ENCODE measurements around the gene HOXB7.

HOXB7 gene

DNA sequence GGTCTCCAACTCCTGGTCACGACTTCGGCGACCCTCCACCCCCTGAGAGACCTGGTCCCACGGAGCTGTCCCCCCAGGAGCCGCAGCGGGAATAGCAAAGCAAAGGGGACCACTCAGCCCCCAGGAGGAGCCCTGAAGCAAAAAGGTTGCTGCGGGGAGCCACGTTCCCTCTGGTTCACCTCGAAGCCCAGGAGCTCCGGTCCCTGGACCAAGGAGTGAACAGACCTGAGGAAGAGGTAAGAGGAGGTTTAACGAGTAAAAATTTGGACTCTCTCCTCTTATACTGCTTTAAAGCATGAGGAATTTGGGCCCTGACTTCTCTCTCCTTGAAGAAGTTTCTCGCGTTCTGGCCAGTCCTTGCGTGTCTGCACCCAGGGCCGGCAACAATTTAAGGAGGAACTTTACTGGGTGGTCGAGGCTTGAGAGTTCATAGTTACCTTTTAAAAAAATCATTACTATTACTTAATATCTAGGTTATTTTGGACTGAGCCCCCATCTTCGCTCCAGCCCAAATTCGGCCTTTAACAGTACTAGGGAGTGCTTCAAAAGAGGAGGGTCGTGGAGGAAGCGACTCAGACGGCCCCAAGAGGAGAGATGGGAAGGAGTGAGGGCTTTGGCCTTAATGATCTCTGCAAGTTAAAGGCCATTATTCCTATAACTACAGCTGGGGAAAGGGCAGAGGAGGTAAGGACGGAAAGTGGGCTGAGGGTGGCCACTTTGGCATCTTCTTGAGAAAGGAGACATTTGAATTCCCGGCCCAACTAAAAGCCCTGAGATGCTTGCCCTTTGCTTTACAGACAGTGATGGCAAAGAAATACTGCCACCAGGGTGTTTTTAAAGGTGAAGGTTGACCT, 32.3 kb upstream of the HOXB7 start:
- POLR2A ChIA-PET: no interaction called here
- DNase-seq (ENCODE audit: low read depth, low spot score): no peak
- H3K4me3 ChIP-seq (ENCODE audit: low read depth, low read length): no peak overlapping the region
- TF ChIP-seq, protein P1, sequence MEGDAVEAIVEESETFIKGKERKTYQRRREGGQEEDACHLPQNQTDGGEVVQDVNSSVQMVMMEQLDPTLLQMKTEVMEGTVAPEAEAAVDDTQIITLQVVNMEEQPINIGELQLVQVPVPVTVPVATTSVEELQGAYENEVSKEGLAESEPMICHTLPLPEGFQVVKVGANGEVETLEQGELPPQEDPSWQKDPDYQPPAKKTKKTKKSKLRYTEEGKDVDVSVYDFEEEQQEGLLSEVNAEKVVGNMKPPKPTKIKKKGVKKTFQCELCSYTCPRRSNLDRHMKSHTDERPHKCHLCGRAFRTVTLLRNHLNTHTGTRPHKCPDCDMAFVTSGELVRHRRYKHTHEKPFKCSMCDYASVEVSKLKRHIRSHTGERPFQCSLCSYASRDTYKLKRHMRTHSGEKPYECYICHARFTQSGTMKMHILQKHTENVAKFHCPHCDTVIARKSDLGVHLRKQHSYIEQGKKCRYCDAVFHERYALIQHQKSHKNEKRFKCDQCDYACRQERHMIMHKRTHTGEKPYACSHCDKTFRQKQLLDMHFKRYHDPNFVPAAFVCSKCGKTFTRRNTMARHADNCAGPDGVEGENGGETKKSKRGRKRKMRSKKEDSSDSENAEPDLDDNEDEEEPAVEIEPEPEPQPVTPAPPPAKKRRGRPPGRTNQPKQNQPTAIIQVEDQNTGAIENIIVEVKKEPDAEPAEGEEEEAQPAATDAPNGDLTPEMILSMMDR (IDR thresholded peaks at IDR 0.05; ENCODE audit: insufficient read depth, low read length, missing control alignments): no peak
- CTCF ChIA-PET: interaction anchor here (0.7 to 1.4 kb wide), 3 partner anchors 19 to 28 kb away, joined by 3 to 5 read pairs (median 4); no protein-coding TSS in a partner anchor

DNA sequence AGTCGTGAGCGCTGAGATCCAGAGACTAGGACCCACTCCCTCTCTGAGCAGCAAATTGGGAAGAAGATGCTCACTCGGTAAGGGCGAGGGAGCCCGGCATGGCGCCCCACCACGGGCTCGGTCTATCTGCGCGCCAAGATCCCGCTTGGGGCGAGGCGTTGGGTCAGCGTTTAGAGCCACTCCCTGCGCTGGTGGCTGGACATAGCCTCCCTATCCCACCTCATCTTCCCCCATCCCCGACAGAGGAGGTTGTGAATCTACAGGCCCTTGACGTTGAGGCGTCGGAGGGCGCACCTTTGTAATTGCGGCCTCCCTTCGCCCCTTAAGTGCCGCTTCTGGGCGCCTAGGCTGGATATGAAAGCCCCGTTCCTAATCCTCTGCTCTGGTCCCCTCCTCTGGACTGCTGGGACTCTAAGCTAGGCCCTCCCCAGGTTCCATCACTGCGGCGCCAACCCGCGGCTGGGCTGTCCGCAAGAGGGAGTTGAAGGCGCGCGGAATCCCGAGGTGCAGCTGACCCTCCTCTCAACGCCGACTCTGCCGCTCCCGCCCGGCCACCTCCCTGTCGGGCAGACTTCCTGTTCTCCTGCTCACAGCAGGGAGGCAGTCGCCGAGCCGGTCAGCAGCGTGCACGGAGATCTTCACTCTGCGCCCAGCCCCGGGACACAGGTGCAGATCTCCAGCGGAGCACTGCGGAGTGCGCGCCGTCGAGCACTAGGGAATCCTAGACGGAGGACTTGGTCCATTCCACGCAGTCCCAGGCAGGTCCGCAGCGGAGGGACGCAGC, 31.4 kb upstream of the HOXB7 start:
- CTCF ChIA-PET: interaction anchor here (0.7 to 1.2 kb wide), 2 partner anchors 20 to 21 kb away, joined by 3 to 4 read pairs; no protein-coding TSS in a partner anchor
- H3K4me3 ChIP-seq (ENCODE audit: low read depth, low read length): no peak overlapping the region
- no peak for DNase-seq (ENCODE audit: low read depth, low spot score)
- TF ChIP-seq, protein P1 (IDR thresholded peaks at IDR 0.05; ENCODE audit: insufficient read depth, low read length, missing control alignments): no peak
- POLR2A ChIA-PET: no interaction called here

DNA sequence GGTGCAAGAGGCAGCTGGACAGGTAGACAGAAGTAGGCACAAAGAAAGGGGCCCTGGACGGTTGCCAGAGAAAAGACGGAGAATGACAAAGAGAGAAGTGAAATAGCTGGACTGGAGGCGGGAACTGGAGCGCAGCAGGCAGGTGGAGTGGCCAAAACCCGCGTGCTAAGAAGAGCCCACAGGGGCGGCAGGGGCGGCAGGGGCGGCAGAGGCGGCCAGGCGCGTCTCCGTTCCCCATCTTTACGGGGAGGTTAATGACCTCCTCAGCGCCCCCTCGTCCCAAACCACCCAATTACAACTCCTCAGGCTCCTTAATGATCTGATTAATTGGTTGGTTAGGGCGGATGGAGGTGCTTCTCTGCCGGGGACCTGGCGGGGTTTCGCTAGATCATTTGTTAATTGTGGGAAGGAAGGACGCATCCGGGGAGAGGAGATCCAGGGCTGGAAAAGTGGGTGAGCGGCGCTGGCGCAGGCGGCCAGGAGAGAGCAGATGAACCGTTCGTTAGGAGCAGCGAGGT, 30.8 kb upstream of the HOXB7 start:
- TF ChIP-seq, protein P1 (IDR thresholded peaks at IDR 0.05; ENCODE audit: insufficient read depth, low read length, missing control alignments): no peak

DNA sequence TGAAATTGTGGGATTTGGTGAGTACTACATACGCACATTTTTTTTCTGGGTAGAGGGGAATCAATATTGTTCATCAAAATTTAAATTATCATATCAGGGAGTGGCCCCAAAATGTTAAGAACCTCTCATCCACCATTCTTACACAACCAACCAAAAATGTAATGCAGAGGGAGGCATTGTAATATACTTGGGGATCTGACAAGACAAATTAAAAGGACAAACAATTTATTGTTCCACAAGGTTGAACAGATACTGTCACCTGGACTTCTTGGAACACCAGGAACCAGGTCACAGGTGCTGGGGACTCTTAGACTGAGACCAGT, 30.0 kb upstream of the HOXB7 start:
- no peak for DNase-seq (ENCODE audit: low read depth, low spot score)
- ChIA-PET POLR2A (no interaction called here), CTCF (interaction anchor here (1.2 to 1.4 kb wide), 3 partner anchors 9 to 379 kb away, joined by 3 to 4 read pairs (median 3); no protein-coding TSS in a partner anchor)
- H3K4me3 ChIP-seq (ENCODE audit: low read depth, low read length): no peak overlapping the region
- TF ChIP-seq, protein P1 (IDR thresholded peaks at IDR 0.05; ENCODE audit: insufficient read depth, low read length, missing control alignments): no peak

More for the DNA sequence above, 30.8 kb upstream of the HOXB7 start:
- no peak overlapping the region for H3K4me3 ChIP-seq (ENCODE audit: low read depth, low read length)
- ChIA-PET POLR2A (no interaction called here), CTCF (no interaction called here)
- no peak for DNase-seq (ENCODE audit: low read depth, low spot score)

DNA sequence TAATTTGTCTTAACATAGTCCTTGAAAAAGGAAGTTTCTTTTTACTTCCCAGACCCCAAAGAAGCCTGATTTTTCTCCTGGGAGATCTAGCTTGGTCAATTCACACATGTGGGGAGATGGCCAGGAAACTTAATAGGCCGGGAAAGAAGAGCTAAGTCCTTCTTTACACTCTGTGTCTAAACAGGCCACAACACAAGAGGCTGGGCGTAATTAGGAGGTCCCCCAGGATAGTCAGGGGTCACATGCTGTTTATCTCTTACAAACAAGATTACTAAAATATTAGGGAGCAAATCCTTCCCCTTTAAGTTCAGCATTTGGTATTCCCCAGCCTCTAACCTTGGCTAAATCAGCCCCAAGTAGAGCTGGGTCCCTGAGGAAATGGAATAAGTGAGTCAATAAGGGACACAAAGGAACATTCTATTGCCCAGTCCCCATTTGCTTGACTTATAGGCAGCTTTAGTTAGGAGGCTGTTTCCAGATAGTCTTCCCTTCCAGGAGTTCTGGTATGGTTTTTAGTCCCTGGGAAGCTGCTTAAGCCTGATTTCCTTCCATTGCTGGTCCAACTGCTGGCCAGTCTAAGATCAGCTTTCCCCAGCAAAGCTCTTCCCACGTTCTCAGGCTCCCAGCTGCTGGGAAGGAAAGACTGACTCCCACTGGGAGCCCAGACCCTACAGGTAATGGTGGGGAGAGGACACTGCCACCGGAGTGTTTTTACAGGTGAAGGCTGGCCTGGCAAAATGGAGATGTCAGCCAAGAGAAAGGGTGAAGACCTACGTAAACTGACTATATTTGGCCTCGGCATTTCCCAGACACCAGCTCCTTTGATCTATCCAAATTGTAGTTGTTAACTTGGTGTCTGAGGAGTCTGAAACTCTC, 29.4 kb upstream of the HOXB7 start:
- no peak overlapping the region for H3K4me3 ChIP-seq (ENCODE audit: low read depth, low read length)
- no peak for DNase-seq (ENCODE audit: low read depth, low spot score)
- POLR2A ChIA-PET: no interaction called here
- TF ChIP-seq, protein P1 (IDR thresholded peaks at IDR 0.05; ENCODE audit: insufficient read depth, low read length, missing control alignments): no peak
- CTCF ChIA-PET: interaction anchor here (0.9 to 1.4 kb wide), 5 partner anchors 9 to 378 kb away, joined by 3 to 4 read pairs (median 3); partner anchors contain the start of gene HOXB9

Data from AG04449 (cell line).